CD1c-positive myeloid dendritic cell (primary cell): ENCODE measurements around the gene MUC2.

Experiments used
- DNase-seq: peaks from one replicate; pipeline ENCODE4 v3.0.0-alpha.2; 2016; ENCODE audit errors: extremely low spot score

Gene MUC2

GRCh38 chr11:1087961-1088926, 13.6 kb downstream of the MUC2 start:
- DNase-seq, result no peak

GRCh38 chr11:1088927-1089737, 14.5 kb downstream of the MUC2 start:
- DNase-seq, result no peak

DNA sequence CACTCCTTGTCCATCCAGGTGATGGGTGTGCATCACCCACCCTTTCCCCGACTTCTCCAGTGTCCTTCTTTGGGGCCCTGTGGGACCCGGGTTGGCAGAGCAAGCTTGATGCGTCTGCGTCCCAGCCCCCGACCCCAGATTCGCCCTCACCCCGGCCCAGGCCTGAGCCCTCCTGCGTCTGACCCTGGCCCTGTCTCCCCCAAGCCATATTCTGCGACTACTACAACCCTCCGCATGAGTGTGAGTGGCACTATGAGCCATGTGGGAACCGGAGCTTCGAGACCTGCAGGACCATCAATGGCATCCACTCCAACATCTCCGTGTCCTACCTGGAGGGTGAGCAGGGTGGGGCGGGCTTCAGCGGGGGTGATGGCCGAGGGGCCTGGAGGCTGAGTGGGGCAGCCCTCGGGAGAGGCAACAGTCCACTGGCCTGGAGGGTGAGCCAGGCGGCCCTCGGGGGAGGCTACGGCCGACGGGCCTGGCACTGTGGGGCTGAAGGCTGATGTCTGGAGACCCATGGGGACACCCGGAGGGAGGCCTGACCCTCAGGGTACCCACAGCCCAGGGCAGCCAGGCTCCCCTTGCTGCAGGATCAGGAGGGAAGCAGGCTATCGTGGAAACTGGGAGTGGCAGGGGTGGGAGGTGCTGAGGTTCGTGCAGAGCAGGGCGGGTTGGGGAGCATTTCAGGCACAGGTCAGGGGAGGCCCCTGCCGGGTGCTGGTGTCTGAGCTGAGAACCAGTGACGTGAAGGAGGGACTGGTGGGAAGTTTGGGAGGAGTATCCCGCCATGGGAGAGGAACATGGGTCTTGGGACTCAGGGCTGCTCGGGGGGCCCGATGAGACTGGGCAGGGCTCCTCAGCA, 15.3 kb downstream of the MUC2 start:
- DNase-seq, result no peak

GRCh38 chr11:1090600-1091331, 16.1 kb downstream of the MUC2 start:
- DNase-seq, result no peak

GRCh38 chr11:1091332-1092083, 16.8 kb downstream of the MUC2 start:
- DNase-seq, result no peak

- DNase-seq, result no peak
Measured at GRCh38 chr11:1092145-1092670, 17.5 kb downstream of the MUC2 start.

DNA sequence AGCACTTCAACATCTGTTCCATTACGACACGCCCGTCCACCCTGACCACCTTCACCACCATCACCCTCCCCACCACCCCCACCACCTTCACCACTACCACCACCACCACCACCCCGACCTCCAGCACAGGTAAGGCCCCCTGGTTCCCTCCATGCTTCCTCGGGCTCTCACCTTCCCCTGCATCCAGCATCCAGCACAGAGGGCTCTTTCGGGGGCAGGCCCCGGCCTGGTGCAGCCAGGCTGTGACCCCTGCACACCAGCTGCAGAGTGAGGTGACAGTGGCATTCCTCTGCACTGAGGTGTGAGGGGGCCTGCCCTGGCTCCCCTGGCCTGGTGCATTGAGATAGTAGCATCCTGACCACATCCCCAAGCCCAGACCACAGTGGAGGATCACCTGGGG, 18.2 kb downstream of the MUC2 start:
- no peak for DNase-seq

DNA sequence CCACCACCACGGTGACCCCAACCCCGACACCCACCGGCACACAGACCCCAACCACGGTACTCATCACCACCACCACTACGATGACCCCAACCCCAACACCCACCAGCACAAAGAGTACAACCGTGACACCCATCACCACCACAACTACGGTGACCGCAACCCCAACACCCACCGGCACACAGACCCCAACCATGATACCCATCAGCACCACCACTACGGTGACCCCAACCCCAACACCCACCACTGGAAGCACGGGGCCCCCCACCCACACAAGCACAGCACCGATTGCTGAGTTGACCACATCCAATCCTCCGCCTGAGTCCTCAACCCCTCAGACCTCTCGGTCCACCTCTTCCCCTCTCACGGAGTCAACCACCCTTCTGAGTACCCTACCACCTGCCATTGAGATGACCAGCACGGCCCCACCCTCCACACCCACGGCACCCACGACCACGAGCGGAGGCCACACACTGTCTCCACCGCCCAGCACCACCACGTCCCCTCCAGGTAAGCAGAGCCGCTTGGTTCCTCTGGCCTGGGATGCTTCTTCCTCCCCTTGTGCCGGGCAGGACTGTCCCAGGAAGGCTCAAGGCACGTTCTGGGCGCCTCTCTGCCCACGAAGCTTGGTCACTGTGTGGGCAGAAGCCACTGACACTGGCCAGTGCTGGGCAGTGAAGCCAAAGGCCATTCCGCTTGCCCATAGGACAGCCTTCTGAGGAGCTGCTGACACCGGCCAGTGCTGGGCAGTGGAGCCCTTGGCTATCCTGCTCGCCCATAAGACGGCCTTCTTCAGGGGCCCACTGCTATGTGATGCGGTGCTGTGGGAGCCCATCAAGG, 25.1 kb downstream of the MUC2 start:
- no peak for DNase-seq

DNA sequence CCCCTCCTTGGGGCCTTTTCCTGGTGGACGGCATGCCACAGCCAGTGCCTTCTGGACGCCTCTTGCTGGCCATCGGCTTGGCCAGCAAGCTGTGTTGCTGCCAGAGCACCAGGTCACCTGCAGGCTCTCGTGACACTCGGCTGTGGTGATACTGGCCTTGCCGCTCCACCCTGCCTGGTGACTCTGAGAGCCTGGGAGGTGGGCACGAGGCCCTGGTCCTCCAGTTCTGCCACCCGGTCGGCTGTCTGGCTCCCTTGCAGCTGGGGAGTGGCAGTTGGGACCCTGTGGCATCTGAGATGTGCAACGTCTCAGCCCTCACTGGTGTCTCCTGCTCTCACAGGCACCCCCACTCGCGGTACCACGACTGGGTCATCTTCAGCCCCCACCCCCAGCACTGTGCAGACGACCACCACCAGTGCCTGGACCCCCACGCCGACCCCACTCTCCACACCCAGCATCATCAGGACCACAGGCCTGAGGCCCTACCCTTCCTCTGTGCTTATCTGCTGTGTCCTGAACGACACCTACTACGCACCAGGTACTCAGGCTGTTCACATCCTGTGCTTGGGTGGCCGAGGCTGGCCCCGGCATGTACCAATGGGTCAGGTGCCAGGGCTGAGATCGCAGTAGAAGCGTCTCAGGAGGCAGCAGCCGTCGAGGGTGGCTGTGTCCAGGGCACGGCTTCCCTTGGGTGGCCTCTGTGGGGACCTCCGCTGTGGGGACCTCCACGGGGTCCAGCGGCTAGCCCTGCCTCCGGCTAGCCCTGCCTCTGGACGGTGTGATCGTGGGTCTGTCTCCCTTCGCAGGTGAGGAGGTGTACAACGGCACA, 26.0 kb downstream of the MUC2 start:
- DNase-seq, result no peak

DNA sequence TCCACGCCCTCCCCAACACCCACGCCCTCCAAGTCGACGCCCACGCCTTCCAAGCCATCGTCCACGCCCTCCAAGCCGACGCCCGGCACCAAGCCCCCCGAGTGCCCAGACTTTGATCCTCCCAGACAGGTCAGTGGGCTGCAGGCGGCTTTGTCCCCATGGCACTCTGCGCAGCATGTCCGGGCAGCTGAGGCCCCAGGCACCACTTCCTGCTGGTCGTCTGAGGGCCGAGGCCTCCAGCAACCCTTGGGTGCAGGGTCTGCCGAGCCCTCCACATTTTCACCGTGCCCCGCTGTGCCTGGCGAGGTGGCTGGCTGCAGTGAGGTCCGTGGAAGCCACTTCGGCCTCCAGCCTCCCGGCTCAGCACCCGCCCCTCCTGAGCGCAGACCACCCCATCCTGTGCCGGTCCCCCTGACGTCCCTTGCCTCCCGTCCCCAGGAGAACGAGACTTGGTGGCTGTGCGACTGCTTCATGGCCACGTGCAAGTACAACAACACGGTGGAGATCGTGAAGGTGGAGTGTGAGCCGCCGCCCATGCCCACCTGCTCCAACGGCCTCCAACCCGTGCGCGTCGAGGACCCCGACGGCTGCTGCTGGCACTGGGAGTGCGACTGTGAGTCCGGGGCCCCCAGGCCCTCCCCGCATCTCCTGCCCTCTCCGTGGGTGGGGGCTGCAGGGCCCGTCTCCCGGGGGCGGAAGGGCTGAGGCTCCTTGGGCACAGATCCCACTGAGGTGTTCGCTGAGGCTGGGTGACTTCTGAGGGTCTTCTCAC, 26.8 kb downstream of the MUC2 start:
- no peak for DNase-seq

DNA sequence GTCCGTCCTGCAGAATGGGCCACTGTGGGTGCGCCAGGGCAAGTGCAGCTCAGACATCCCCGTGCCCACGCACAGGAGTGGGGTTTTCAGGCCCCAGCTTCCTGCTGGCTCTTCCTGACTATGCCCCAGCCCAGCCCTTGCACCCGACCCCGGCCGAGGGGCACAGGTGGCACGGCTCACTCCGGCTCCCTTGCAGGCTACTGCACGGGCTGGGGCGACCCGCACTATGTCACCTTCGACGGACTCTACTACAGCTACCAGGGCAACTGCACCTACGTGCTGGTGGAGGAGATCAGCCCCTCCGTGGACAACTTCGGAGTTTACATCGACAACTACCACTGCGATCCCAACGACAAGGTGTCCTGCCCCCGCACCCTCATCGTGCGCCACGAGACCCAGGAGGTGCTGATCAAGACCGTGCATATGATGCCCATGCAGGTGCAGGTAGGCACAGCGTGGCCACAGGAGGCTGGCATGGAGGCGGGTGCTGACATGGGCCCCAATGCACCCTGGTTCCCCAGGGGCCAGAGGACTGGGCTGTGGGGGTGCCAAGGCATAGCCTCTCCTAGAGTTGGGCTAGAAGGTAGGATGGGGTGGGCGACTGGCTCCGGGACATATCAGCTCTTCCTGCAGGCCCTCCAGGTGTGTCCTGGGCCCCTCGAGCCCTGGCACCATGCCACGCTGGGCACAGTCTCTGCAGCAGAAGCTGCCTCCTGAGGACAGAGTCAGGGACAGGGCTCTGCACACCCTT, 27.7 kb downstream of the MUC2 start:
- no peak for DNase-seq

GRCh38 chr11:1102996-1103395, 28.3 kb downstream of the MUC2 start:
- no peak for DNase-seq

DNA sequence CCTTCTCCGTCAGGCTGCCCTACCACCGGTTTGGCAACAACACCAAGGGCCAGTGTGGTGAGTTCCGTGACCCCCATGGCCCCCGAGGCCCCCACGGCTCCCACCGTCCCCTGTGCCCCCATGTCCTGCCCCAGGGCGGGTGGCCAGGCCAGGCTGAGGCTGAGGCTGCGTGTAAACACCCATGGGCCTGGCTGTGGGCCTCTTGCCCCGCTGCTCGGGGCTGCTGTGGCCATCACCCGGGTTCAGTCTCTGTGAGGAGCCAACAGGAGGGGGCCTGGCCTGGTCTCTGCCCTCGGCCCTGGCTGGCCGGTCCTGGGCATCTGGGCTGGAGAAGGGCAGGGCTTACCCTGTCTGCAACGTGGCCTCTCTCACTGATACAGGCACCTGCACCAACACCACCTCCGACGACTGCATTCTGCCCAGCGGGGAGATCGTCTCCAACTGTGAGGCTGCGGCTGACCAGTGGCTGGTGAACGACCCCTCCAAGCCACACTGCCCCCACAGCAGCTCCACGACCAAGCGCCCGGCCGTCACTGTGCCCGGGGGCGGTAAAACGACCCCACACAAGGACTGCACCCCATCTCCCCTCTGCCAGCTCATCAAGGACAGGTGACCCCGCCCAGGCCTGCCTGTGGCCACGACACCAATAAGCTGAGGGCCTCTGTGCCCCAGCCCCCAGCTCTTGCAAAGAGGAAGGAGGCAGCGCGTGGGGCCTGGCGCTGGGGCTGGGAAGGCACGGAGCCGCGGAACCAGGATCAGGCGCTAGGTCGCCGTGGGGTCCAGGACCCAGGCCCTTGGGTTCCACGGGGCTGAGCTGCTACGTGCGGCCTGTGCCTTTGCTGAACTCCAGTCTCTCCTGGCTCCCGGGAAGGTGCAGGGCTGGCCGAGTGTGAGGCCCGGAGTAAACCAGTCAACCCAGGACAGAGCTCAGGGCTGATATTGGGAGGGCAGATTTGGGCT, 29.0 kb downstream of the MUC2 start:
- no peak for DNase-seq

- no peak for DNase-seq
Measured at GRCh38 chr11:1104411-1105182, 29.9 kb downstream of the MUC2 start.

DNA sequence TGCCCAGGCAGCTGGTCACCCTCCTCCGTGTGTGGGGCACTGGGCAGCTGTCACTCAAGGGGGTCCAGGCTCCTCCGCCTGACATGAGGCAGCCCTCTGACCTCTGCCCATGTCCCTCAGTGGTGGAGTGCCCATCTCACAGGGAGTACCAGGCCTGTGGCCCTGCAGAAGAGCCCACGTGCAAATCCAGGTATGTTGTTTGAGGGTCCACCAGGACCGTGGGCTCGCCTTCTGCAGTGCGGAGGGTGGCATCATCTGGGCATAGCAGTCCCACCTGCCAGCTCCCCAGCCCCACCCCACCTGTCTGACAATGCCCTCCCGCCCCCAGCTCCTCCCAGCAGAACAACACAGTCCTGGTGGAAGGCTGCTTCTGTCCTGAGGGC, 30.5 kb downstream of the MUC2 start:
- DNase-seq, result no peak
